GM23248 (cell line): Measurements from ENCODE around the gene ISM1. TPM values are rescaled to one million over a fixed set of nuclear protein-coding genes. Genes with fewer than 3 reads are reported as not detected.

Experiments
- DNase-seq: peaks from one replicate; pipeline ENCODE4 v3.0.0-alpha.2; 2015
- H2AFZ ChIP-seq: fragments of 200-600 bp; sonication (generic); 2 replicates; pipeline ENCODE4 v1.6.1; 2016; ENCODE audit warnings: antibody characterized with exemption
- H3F3A ChIP-seq: fragments of 200-600 bp; sonication (generic); 2 replicates; pipeline ENCODE4 v1.6.1; 2016; ENCODE audit warnings: mild to moderate bottlenecking, antibody characterized with exemption, mixed run types; ENCODE audit not compliant: insufficient read depth
- H3K27ac ChIP-seq: fragments of 200-600 bp; sonication (generic); 2 replicates; pipeline ENCODE4 v1.5.1; 2016; ENCODE audit warnings: mild to moderate bottlenecking
- H3K27me3 ChIP-seq: fragments of 200-600 bp; sonication (generic); replicated peaks from 2 replicates; pipeline ENCODE4 v1.6.1; 2016; ENCODE audit warnings: mild to moderate bottlenecking; ENCODE audit not compliant: insufficient read depth
- H3K36me3 ChIP-seq: fragments of 200-600 bp; sonication (generic); 2 replicates; pipeline ENCODE4 v1.6.1; 2016; ENCODE audit warnings: low read depth, mild to moderate bottlenecking
- H3K4me1 ChIP-seq: fragments of 200-600 bp; sonication (generic); 2 replicates; pipeline ENCODE4 v1.6.1; 2016; ENCODE audit warnings: mild to moderate bottlenecking; ENCODE audit not compliant: insufficient read depth
- H3K4me2 ChIP-seq: fragments of 200-600 bp; sonication (generic); one replicate; pipeline ENCODE4 v1.6.1; 2016; ENCODE audit warnings: mild to moderate bottlenecking; ENCODE audit not compliant: unreplicated experiment
- H3K4me3 ChIP-seq: fragments of 200-600 bp; sonication (generic); 2 replicates; pipeline ENCODE4 v1.5.1; 2016; ENCODE audit warnings: mild to moderate bottlenecking
- H3K79me2 ChIP-seq: fragments of 200-600 bp; sonication (generic); 2 replicates; pipeline ENCODE4 v1.6.1; 2016; ENCODE audit warnings: mild to moderate bottlenecking; ENCODE audit not compliant: insufficient read depth
- H3K9ac ChIP-seq: fragments of 200-600 bp; sonication (generic); 2 replicates; pipeline ENCODE4 v1.6.1; 2016; ENCODE audit warnings: mild to moderate bottlenecking
- H3K9me2 ChIP-seq: fragments of 200-600 bp; sonication (generic); 2 replicates; pipeline ENCODE4 v1.6.1; 2016; ENCODE audit warnings: mixed run types, mild to moderate bottlenecking, moderate library complexity; ENCODE audit not compliant: insufficient read depth
- H3K9me3 ChIP-seq: fragments of 200-600 bp; sonication (generic); one replicate; pipeline ENCODE4 v1.6.1; 2017; ENCODE audit warnings: low read depth
- H4K20me1 ChIP-seq: fragments of 200-600 bp; sonication (generic); 2 replicates; pipeline ENCODE4 v1.6.0; 2016; ENCODE audit not compliant: insufficient read depth
- EZH2 ChIP-seq: fragments of 200-600 bp; sonication (generic); IDR thresholded peaks from 2 replicates; pipeline ENCODE4 v1.6.1; 2018; ENCODE audit warnings: antibody characterized with exemption, mild to moderate bottlenecking; ENCODE audit not compliant: insufficient read depth, poor library complexity, severe bottlenecking
- EZH2phosphoT487 ChIP-seq: fragments of 200-600 bp; sonication (generic); IDR thresholded peaks from 2 replicates; pipeline ENCODE4 v1.6.1; 2018; ENCODE audit warnings: antibody characterized with exemption, moderate library complexity, mild to moderate bottlenecking, low read depth; ENCODE audit not compliant: insufficient read depth
- WGBS, 2 experiments: methylation state at CpG; one replicate each; pipeline ENCODE4 v1.1.6; 2015 to 2017; ENCODE audit warnings: low lambda C conversion rate in 2 of 2, low coverage in 1 of 2; ENCODE audit errors: missing lambda C conversion rate in 2 of 2; 5-methylcytosine and 5-hydroxymethylcytosine counted together
- in situ Hi-C: fragments of 300-500 bp; cut with MboI; formaldehyde crosslinking; loops from 2 replicates; pipeline ENCODE4 v1.15.0; 2020
- polyA plus RNA-seq: library from polyadenylated mRNA; unstranded; fragments of >200 nt; fragmentation: Nextera tagmentation; extraction: Ambion mirVana; gene quantifications from 2 replicates; pipeline ENCODE4 v1.2.1, GENCODE V29; 2016
- total RNA-seq: library from RNA; depleted of rRNA; stranded (reverse); fragments of >200 nt; shearing (Covaris generic); gene quantifications from 2 replicates; pipeline ENCODE4 v1.2.3, GENCODE V29; 2014

The ISM1 gene
- total and polyA plus RNA-seq, 2 experiments from 2014 or later: 0.06 TPM; not detected in 1

GRCh38 chr20:13307562-13308163, 86.6 kb downstream of the ISM1 start:
- no peaks in the 10 kb centered on the region for H4K20me1 ChIP-seq
- H3F3A ChIP-seq: no peaks in the 10 kb centered on the region
- no peaks in the 10 kb centered on the region for H3K9me3 ChIP-seq
- no peak for TF ChIP-seq EZH2
- no peak for TF ChIP-seq EZH2phosphoT487
- in situ Hi-C loops: no loop called here
- H3K9me2 ChIP-seq: no peaks in the 10 kb centered on the region
- DNase-seq: no peak
- no peak overlapping the region for H3K4me2 ChIP-seq
- H3K4me1 ChIP-seq: no peaks in the 10 kb centered on the region
- H3K4me3 ChIP-seq: no peak overlapping the region
- no peak overlapping the region for H3K27ac ChIP-seq
- no peak overlapping the region for H2AFZ ChIP-seq
- no peaks in the 10 kb centered on the region for H3K36me3 ChIP-seq
- H3K27me3 ChIP-seq: no peaks in the 10 kb centered on the region; the same call in 1 of the 2 replicates
- no peaks in the 10 kb centered on the region for H3K79me2 ChIP-seq
- WGBS, 2 experiments: 75 to 79% methylated on average over 9 of the region's 9 CpGs
- no peak overlapping the region for H3K9ac ChIP-seq

GRCh38 chr20:13312300-13312699, 91.2 kb downstream of the ISM1 start:
- H3K27ac ChIP-seq: no peak overlapping the region
- H3K36me3 ChIP-seq: no peaks in the 10 kb centered on the region
- no peaks in the 10 kb centered on the region for H3F3A ChIP-seq
- WGBS, 2 experiments: 80% methylated on average over 6 of the region's 6 CpGs
- H3K4me2 ChIP-seq: no peak overlapping the region
- H3K9me2 ChIP-seq: no peaks in the 10 kb centered on the region
- H3K9me3 ChIP-seq: no peaks in the 10 kb centered on the region
- no peaks in the 10 kb centered on the region for H4K20me1 ChIP-seq
- H3K79me2 ChIP-seq: no peaks in the 10 kb centered on the region
- H3K9ac ChIP-seq: no peak overlapping the region
- DNase-seq: peak; percentile 38
- no peaks in the 10 kb centered on the region for H3K4me1 ChIP-seq
- TF ChIP-seq EZH2phosphoT487: no peak
- TF ChIP-seq EZH2: no peak
- no peak overlapping the region for H3K4me3 ChIP-seq
- no peak overlapping the region for H2AFZ ChIP-seq
- in situ Hi-C loops: no loop called here
- no peaks in the 10 kb centered on the region for H3K27me3 ChIP-seq

GRCh38 chr20:13313201-13313600, 92.1 kb downstream of the ISM1 start:
- in situ Hi-C loops: no loop called here

GRCh38 chr20:13317439-13317838, 96.4 kb downstream of the ISM1 start:
- Histone ChIP-seq H2AFZ (no peak overlapping the region), H3K4me1 (no peaks in the 10 kb centered on the region), H3K9me3 (no peaks in the 10 kb centered on the region), H3K27me3 (no peaks in the 10 kb centered on the region), H3K27ac (no peak overlapping the region), H3K9ac (no peak overlapping the region), H3K4me3 (no peak overlapping the region), H3K36me3 (no peaks in the 10 kb centered on the region), H3K4me2 (no peak overlapping the region), H3K79me2 (no peaks in the 10 kb centered on the region), H4K20me1 (no peaks in the 10 kb centered on the region), H3F3A (no peaks in the 10 kb centered on the region), H3K9me2 (no peaks in the 10 kb centered on the region)
- in situ Hi-C loops: no loop called here
- WGBS, 2 experiments: 44 to 73% methylated on average over 1 of the region's 1 CpG
- TF ChIP-seq EZH2phosphoT487: no peak
- TF ChIP-seq EZH2: no peak
- DNase-seq: no peak

More at GRCh38 chr20:13313201-13313600, 92.1 kb downstream of the ISM1 start:
- Histone ChIP-seq H3K36me3 (no peaks in the 10 kb centered on the region), H3K4me3 (no peak overlapping the region), H3K27me3 (no peaks in the 10 kb centered on the region), H3K79me2 (no peaks in the 10 kb centered on the region), H3K9me2 (no peaks in the 10 kb centered on the region), H3K9ac (no peak overlapping the region), H3F3A (no peaks in the 10 kb centered on the region), H3K9me3 (no peaks in the 10 kb centered on the region), H3K4me2 (no peak overlapping the region), H4K20me1 (no peaks in the 10 kb centered on the region), H3K27ac (no peak overlapping the region), H3K4me1 (no peaks in the 10 kb centered on the region), H2AFZ (no peak overlapping the region)
- no peak for TF ChIP-seq EZH2phosphoT487
- no peak for TF ChIP-seq EZH2
- no peak for DNase-seq
- 86 to 88% methylated on average over 5 of the region's 5 CpGs for WGBS, 2 experiments
